T1000 (cell line): ENCODE measurements around the gene BTF3L4.
"Not testable (repeated sequence)": the region's sequence is repeated elsewhere in the genome, so short reads cannot be mapped to it uniquely, and the experiment has no call there.

Experiments used
- DNase-seq: peaks from one replicate; lab custom pipeline; 2025; ENCODE audit warnings: mixed read lengths; lab: John Stamatoyannopoulos, UW

BTF3L4 gene

DNA sequence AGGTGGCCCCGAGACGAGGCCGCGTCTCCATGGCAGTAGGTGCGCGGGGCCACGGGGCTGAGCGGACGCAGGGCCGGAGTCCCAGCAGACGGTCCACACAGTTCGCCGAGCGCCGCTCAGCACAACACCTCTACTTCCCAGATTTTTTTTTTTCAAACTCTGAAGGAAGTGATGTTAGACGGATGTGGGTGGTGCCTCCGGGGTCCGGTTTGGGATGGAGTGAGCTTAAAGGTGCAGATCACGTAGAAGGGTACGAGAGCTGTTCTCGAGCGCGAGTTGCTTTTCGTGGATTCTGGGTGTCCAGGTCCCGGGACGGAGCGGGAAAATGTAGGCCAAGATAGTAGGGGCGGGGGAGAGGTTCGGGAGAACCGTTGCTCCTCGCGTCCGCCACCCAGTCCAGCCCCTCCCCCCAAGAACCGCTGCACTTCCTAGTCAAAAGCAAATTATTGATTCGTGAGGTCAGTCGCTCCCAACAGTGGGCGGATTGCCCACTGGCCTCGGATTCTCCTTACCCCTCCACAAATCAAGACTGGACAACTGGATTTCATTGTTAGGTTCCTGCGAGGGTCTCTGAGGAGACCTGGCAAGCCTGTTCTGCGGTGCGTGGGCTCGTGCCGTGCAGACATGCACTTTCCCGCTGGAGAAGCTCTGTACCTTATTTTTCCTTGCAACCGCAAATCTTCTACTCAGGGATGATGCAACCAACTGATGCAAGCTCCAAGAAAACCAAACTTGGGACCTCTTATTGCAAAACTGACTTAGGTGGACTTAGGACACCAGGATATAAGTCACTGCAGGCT, 829 bp upstream of the BTF3L4 start, which contains the start of gene TXNDC12:
Gene TXNDC12 (minus strand): TSS at position 126 of the 800 bp plus-strand sequence. CDS start 95 bp downstream, at position 31.
- peak; percentile 74 for DNase-seq

DNA sequence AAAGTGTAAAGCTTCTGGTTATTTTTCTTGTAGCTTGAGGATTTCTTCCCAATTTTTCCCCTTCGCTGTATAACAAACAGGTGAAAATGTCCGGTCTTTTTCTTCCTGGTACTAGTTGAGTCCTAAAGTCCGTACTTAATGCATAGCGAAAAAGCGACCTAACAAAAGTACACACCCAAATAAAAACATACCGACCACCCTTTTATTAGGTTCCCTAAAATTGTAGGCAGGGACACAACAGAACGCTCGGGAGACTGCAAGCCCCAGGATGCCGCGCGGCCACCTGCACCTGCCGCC, 281 bp upstream of the BTF3L4 start:
- no peak for DNase-seq

- no peak for DNase-seq
Observed at GRCh38 chr1:52056937-52057231, 789 bp downstream of the BTF3L4 start.

GRCh38 chr1:52057255-52057654, 1.2 kb downstream of the BTF3L4 start:
- no peak for DNase-seq

DNA sequence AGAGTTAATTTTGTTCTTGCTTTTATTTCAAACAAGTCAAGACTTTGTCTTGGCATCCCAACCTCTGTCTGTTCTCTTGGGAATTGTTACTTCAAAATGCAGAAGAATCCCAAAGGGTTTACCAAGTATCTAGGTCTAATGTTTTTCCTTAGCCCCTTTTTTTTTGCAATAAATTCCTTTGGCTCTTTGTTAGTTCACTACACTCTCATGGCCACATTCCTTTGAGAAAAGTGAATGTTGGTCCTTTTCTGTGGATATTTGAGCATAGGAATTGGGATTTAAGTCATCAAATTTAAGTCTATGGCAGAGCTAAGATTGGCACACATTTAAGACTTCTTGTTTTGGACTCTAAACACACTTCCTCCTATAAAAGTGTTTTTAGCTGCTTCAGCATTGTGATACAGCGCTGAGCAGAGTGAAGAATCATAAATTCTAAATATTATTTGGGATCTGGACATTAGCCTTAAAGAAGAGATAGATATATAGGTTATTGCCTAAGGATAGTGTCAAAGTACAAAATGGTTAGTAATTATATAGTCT, 1.9 kb downstream of the BTF3L4 start:
- DNase-seq, result no peak

- DNase-seq, result no peak
Observed at GRCh38 chr1:52059321-52059720, 3.2 kb downstream of the BTF3L4 start.

- no peak for DNase-seq
Observed at GRCh38 chr1:52059888-52060287, 3.8 kb downstream of the BTF3L4 start.

GRCh38 chr1:52060822-52061221, 4.7 kb downstream of the BTF3L4 start:
- no peak for DNase-seq

GRCh38 chr1:52063192-52063591, 7.1 kb downstream of the BTF3L4 start:
- no peak for DNase-seq

- DNase-seq, result no peak
Observed at GRCh38 chr1:52070704-52071103, 14.6 kb downstream of the BTF3L4 start.

- no peak for DNase-seq
Observed at GRCh38 chr1:52072291-52072690, 16.2 kb downstream of the BTF3L4 start.

GRCh38 chr1:52077277-52077676, 21.2 kb downstream of the BTF3L4 start:
- DNase-seq, result not testable (repeated sequence)

DNA sequence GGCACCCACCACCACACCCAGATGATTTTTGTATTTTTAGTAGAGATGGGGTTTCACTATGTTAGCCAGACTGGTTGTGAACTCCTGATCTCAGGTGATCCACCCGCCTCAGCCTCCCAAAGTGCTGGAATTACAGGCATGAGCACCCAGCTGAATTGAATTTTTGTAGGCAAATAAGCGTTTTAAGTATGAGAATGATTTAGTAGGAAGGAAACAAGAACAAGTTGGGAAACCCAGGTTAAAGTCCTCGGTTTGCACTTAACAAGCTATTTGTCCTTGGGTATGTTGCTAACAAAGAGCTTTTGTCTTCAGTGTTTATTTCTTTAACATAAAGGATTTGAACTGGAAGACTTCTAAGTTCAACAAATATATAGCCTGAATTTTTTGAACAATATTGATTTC, 23.9 kb downstream of the BTF3L4 start:
- no peak for DNase-seq

- DNase-seq, result not testable (repeated sequence)
Observed at GRCh38 chr1:52087892-52088291, 31.8 kb downstream of the BTF3L4 start.

GRCh38 chr1:52094300-52094699, 38.2 kb downstream of the BTF3L4 start:
- DNase-seq, result not testable (repeated sequence)

- DNase-seq, result no peak
Observed at GRCh38 chr1:52096216-52096615, 40.1 kb downstream of the BTF3L4 start.

GRCh38 chr1:52098139-52098871, 42.2 kb downstream of the BTF3L4 start:
- DNase-seq, result no peak

DNA sequence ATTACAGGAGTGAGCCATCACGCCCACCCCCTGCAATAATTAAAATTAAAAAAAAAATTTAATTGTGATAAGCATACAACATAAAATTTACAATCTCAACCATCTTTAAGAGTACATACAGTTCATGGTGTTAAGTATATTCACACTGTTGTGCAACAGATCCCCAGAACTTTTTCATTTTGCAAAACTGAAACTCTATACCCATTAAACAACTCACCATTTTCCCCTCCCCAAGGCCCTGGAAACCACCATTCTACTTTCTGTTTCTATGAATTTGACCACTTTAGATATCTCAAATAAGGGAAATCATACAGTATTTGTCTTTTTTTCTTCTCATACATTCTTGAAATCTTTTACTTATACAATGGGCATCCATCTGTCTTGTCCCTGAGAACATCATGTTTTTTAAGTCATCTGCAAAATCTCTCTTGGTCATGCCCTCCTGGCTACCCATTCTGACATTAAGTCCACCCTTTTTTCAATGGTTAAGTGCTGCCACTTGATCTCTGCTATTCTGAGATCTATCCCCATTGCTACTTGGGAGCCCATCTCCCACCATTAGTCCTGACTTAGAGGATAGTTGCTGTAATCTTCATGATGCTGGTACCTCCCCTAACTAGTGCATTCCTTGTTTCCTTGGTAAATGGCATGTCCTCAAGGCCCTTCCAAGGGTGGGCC, 46.4 kb downstream of the BTF3L4 start:
- DNase-seq, result no peak

- no peak for DNase-seq
Observed at GRCh38 chr1:52111492-52111891, 55.4 kb downstream of the BTF3L4 start.

- DNase-seq, result no peak
Observed at GRCh38 chr1:52112489-52112888, 56.4 kb downstream of the BTF3L4 start.

DNA sequence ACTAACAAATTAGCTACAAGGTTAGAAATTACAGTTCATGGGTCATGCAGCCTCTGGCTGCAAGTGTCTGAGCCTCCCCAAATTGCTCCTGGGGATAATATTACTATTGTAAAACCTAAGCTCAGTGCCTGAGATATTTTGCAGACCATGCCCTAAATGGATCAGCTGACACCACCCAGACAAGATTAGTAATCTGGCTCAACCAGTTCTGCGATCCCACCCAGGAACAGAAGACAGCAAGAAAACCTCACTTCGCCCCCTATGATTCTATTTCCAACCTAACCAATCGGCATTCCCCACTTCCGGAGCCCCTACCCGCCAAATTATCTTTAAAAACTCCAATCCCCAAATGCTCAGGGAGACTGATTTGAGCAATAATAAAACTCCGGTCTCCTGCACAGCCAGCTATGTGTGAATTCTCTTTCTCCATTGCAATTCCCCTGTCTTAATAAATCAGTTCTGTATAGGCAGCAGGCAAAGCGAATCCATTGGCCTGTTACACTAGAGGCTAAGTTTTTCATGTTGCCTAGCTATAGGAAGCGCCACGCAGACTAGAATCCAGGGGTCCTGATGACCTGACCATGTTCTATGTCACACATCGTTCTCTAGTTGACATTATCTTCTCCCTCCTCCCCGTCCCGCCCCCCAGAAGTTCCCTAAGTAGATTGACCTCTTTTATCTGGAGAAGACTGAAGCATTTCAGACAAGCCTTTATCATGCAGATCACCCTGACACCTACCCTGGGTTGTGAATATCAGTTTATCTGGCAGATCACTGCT, 63.4 kb downstream of the BTF3L4 start:
- DNase-seq, result no peak

GRCh38 chr1:52122384-52122783, 66.3 kb downstream of the BTF3L4 start:
- DNase-seq, result no peak
